HepG2 (cell line): ENCODE results near the gene LIMCH1. TPM values are rescaled to one million over a fixed set of nuclear protein-coding genes. Genes with fewer than 3 reads are reported as not detected.

Experiments
- ATAC-seq: fragments of 200-7000 bp; cut with Tn5 transposase; 3 replicates; pipeline ENCODE4 v1.9.1; 2020; ENCODE audit warnings: mild to moderate bottlenecking, moderate library complexity
- BruUV-seq: library from RNA; stranded (reverse); fragments of 400-500 nt; replicated peaks from 2 replicates; lab custom pipeline; 2021; lab: Mats Ljungman, UMichigan
- CTCF ChIA-PET: fragments of 300-600 bp; formaldehyde crosslinking; extraction: SDS; loops from one replicate; lab custom pipeline; 2021; ENCODE audit warnings: low total read pairs, inconsistent platforms, low intra/inter-chr PET ratio; lab: Yijun Ruan, JAX
- POLR2A ChIA-PET: fragments of 350-600 bp; sonication (Branson Sonifier 250); formaldehyde crosslinking; loops from one replicate; lab custom pipeline; 2020; ENCODE audit warnings: antibody characterized with exemption, inconsistent platforms; lab: Yijun Ruan, JAX
- DNase-seq: peaks from one replicate; pipeline ENCODE4 v3.0.0-alpha.2; 2015; ENCODE audit warnings: low spot score
- FAIRE-seq: peaks from 3 replicates; lab custom pipeline; 2011; peaks lifted over from hg19 to GRCh38; lab: Jason Lieb, UNC
- H2AFZ ChIP-seq: one replicate; pipeline ENCODE4 v1.6.1; 2011; ENCODE audit warnings: low read length, inconsistent platforms
- H3K27ac ChIP-seq: fragments of 300-600 bp; 3 replicates; pipeline ENCODE4 v1.8.0; 2011; ENCODE audit warnings: mixed run types, mild to moderate bottlenecking, mixed read lengths, low read length, inconsistent platforms; ENCODE audit not compliant: insufficient read depth; ENCODE audit errors: extremely low read length
- H3K27me3 ChIP-seq, 2 experiments: fragments of 200-600 bp in 1 of 2; 2 replicates in 1 of 2; 3 replicates in 1 of 2; pipeline versions ENCODE4 v1.6.0 to v1.8.0; 2011; ENCODE audit warnings: low read length in 2 of 2, mild to moderate bottlenecking in 2 of 2, moderate library complexity in 2 of 2, inconsistent platforms in 1 of 2; ENCODE audit not compliant: insufficient read depth in 2 of 2, control insufficient read depth in 1 of 2
- H3K36me3 ChIP-seq, 2 experiments: fragments of 200-600 bp in 1 of 2; replicated peaks in 1 of 2; 2 replicates in 1 of 2; 3 replicates in 1 of 2; pipeline versions ENCODE4 v1.5.1 to v1.8.0; 2011; ENCODE audit warnings: low read length in 2 of 2, inconsistent platforms in 1 of 2; ENCODE audit not compliant: insufficient read depth in 2 of 2, control insufficient read depth in 1 of 2
- H3K4me1 ChIP-seq: 2 replicates; pipeline ENCODE4 v1.5.1; 2012; ENCODE audit warnings: low read length, inconsistent platforms; ENCODE audit not compliant: insufficient read depth
- H3K4me2 ChIP-seq: 2 replicates; pipeline ENCODE4 v1.6.0; 2011; ENCODE audit warnings: low read depth, low read length, inconsistent platforms
- H3K4me3 ChIP-seq, 3 experiments: fragments of 200-600 bp in 1 of 3; sonication (generic), shearing (Covaris generic) in 1 of 3; replicated peaks in 1 of 3; 2 replicates each; pipeline ENCODE4 v1.5.1; 2011 to 2016; ENCODE audit warnings: low read length in 3 of 3, inconsistent platforms in 2 of 3, low read depth in 2 of 3, mild to moderate bottlenecking in 2 of 3, control low read depth in 1 of 3, mixed read lengths in 1 of 3; ENCODE audit not compliant: insufficient read depth in 1 of 3
- H3K79me2 ChIP-seq: one replicate; pipeline ENCODE4 v1.6.1; 2011; ENCODE audit warnings: low read length, inconsistent platforms; ENCODE audit not compliant: insufficient read depth
- H3K9ac ChIP-seq: 2 replicates; pipeline ENCODE4 v1.6.0; 2011; ENCODE audit warnings: mild to moderate bottlenecking, low read depth, low read length, inconsistent platforms; ENCODE audit not compliant: insufficient read depth
- H3K9me3 ChIP-seq: 2 replicates; pipeline ENCODE4 v1.5.1; 2012; ENCODE audit warnings: mild to moderate bottlenecking, low read length
- H4K20me1 ChIP-seq: 2 replicates; pipeline ENCODE4 v1.6.0; 2011; ENCODE audit warnings: inconsistent platforms, mild to moderate bottlenecking, low read length, moderate library complexity; ENCODE audit not compliant: insufficient read depth
- ETS1 ChIP-seq: sonication (generic); formaldehyde crosslinking; IDR thresholded peaks from 2 replicates; pipeline ENCODE4 v1.4.0; 2020; ENCODE audit warnings: missing genetic modification reagents
- LCORL ChIP-seq, 2 experiments: fragments of 450-650 bp in 1 of 2; sonication (generic) in 1 of 2; formaldehyde crosslinking in 1 of 2; IDR thresholded peaks; 2 replicates each; pipeline versions ENCODE4 v1.5.0 to v1.6.1; 2017 to 2020; ENCODE audit warnings: antibody characterized with exemption in 1 of 2, missing genetic modification reagents in 1 of 2
- POLR2AphosphoS2 ChIP-seq: IDR thresholded peaks from 2 replicates; pipeline ENCODE4 v1.6.1; 2011; ENCODE audit warnings: low read depth, low read length, improper control_type of control experiment
- TMF1 ChIP-seq: sonication (generic); formaldehyde crosslinking; IDR thresholded peaks from 2 replicates; pipeline ENCODE4 v1.8.1; 2022; ENCODE audit warnings: low read depth, missing genetic modification reagents
- ZFX ChIP-seq: sonication (generic); formaldehyde crosslinking; IDR thresholded peaks from 2 replicates; pipeline ENCODE4 v1.4.0; 2020; ENCODE audit warnings: mild to moderate bottlenecking, low read depth, missing genetic modification reagents, moderate library complexity
- ZNF17 ChIP-seq: sonication (generic); formaldehyde crosslinking; IDR thresholded peaks from 2 replicates; pipeline ENCODE4 v1.5.0; 2020; ENCODE audit warnings: mild to moderate bottlenecking, missing genetic modification reagents
- ZNF468 ChIP-seq: sonication (generic); formaldehyde crosslinking; IDR thresholded peaks from 2 replicates; pipeline ENCODE4 v1.8.0; 2022; ENCODE audit warnings: mild to moderate bottlenecking, moderate library complexity, missing genetic modification reagents
- ZNF530 ChIP-seq: sonication (generic); formaldehyde crosslinking; IDR thresholded peaks from 2 replicates; pipeline ENCODE4 v1.5.0; 2020; ENCODE audit warnings: low read depth, mild to moderate bottlenecking, missing genetic modification reagents
- ZNF546 ChIP-seq: sonication (generic); formaldehyde crosslinking; conservative IDR thresholded peaks from 2 replicates; pipeline ENCODE4 v1.8.1; 2023; ENCODE audit warnings: mild to moderate bottlenecking, missing genetic modification reagents
- ZNF674 ChIP-seq: sonication (generic); formaldehyde crosslinking; IDR thresholded peaks from 2 replicates; pipeline ENCODE4 v1.5.0; 2020; ENCODE audit warnings: low read depth, mild to moderate bottlenecking, missing genetic modification reagents
- ZNF709 ChIP-seq: sonication (generic); formaldehyde crosslinking; IDR thresholded peaks from 2 replicates; pipeline ENCODE4 v1.5.0; 2020; ENCODE audit warnings: mild to moderate bottlenecking, missing genetic modification reagents
- ZNF780A ChIP-seq: sonication (generic); formaldehyde crosslinking; IDR thresholded peaks from 2 replicates; pipeline ENCODE4 v1.8.0; 2022; ENCODE audit warnings: mild to moderate bottlenecking, missing genetic modification reagents, moderate library complexity
- WGBS: methylation state at CpG from one replicate; pipeline ENCODE4 v1.1.6; 2017; ENCODE audit warnings: low lambda C conversion rate; 5-methylcytosine and 5-hydroxymethylcytosine counted together
- in situ Hi-C: cut with HindIII; loops from 2 replicates; pipeline ENCODE4 v1.10.0; 2017; ENCODE audit warnings: low pct_unique_long_range_greater_than_20kb; ENCODE audit not compliant: extremely low pct_ligation_motif_present
- intact Hi-C: fragments of 100-400 bp; cut with micrococcal nuclease; formaldehyde crosslinking; loops from one replicate; pipeline ENCODE4 v1.10.0; 2022; ENCODE audit not compliant: unreplicated experiment
- polyA plus RNA-seq, 8 experiments: library from polyadenylated mRNA; depleted of rRNA in 3 of 8; stranded (reverse) in 7 of 8; unstranded in 1 of 8; fragments of >200 nt; fragmentation: Illumina TruSeq in 4 of 8; extraction: Trizol in 4 of 8; gene quantifications; 2 replicates each; pipeline versions ENCODE4 v1.2.1 to v1.2.3, GENCODE V29; 2011 to 2016; ENCODE audit warnings: low read depth in 4 of 8, missing spikeins in 1 of 8, mixed read lengths in 1 of 8; ENCODE audit not compliant: insufficient read depth in 1 of 8
- total RNA-seq, 5 experiments: library from RNA; depleted of rRNA; stranded (reverse); fragments of >200 nt; fragmentation: Illumina TruSeq; extraction: Trizol; gene quantifications; 2 replicates each; pipeline ENCODE4 v1.2.3, GENCODE V29; 2016; ENCODE audit warnings: low read depth in 1 of 5

LIMCH1 gene
- total and polyA plus RNA-seq, 2 of the 13 experiments (the other 11 are each of a cell fraction or from before 2014, with no cell fraction given) = 0.04 TPM; not detected in 1

- POLR2A ChIA-PET = no interaction called here
- no peak for DNase-seq
- Histone ChIP-seq H3K36me3 (no peaks in the 10 kb centered on the region), H3K4me3 (no peak overlapping the region), H4K20me1 (no peaks in the 10 kb centered on the region), H3K4me1 (no peaks in the 10 kb centered on the region), H2AFZ (no peak overlapping the region), H3K79me2 (no peaks in the 10 kb centered on the region), H3K4me2 (no peak overlapping the region), H3K9me3 (no peaks in the 10 kb centered on the region), H3K27me3 (peaks cover 0 to 14% of the 10 kb centered on the region in 2 experiments; a peak in 1 of 5 replicates), H3K9ac (no peak overlapping the region), H3K27ac (no peak overlapping the region)
- CTCF ChIA-PET = no interaction called here
- WGBS = 29% methylated on average over 3 of the region's 7 CpGs
- no peak for ATAC-seq
- no peak for FAIRE-seq
- no peak for TF ChIP-seq ETS1 (CRISPR knock-in tag)
- no peak for TF ChIP-seq POLR2AphosphoS2
- TF ChIP-seq ZNF530 (CRISPR knock-in tag) = no peak
- no peak for TF ChIP-seq TMF1 (CRISPR knock-in tag)
- TF ChIP-seq ZNF468 (CRISPR knock-in tag) = no peak
- TF ChIP-seq ZNF709 (CRISPR knock-in tag) = no peak
- TF ChIP-seq ZNF780A = no peak
- no peak for TF ChIP-seq ZNF674 (CRISPR knock-in tag)
- no peak for TF ChIP-seq LCORL (IDR thresholded peaks at IDR 0.05)
- no peak for TF ChIP-seq LCORL (CRISPR knock-in tag; IDR thresholded peaks at IDR 0.05)
- TF ChIP-seq ZNF17 (CRISPR knock-in tag) = no peak
- TF ChIP-seq ZFX (CRISPR knock-in tag) = no peak
- no peak for TF ChIP-seq ZNF546
- intact Hi-C loops = no loop called here
- BruUV-seq = no TSS peak
- in situ Hi-C loops = no loop called here
These were observed 3.7 kb downstream of the LIMCH1 start for GRCh38 chr4:41541687-41542094.
